AG04449 (cell line): ENCODE measurements around the gene CD69.

Experiments used
- CTCF ChIA-PET: fragments of 350-600 bp; formaldehyde crosslinking; extraction: SDS; loops from one replicate; lab custom pipeline; 2021; ENCODE audit warnings: antibody characterized with exemption; lab: Yijun Ruan, JAX
- POLR2A ChIA-PET: fragments of 400-600, 350-600 bp; formaldehyde crosslinking; extraction: SDS; loops from one replicate; lab custom pipeline; 2020; ENCODE audit warnings: antibody characterized with exemption, inconsistent platforms; lab: Yijun Ruan, JAX
- DNase-seq: peaks from one replicate; pipeline ENCODE4 v3.0.0-alpha.2; 2010; ENCODE audit warnings: low read depth, low spot score
- H3K4me3 ChIP-seq: 2 replicates; pipeline ENCODE4 v1.5.1; 2011; ENCODE audit warnings: low read depth, mild to moderate bottlenecking, control low read depth, low read length
- TF ChIP-seq, protein P1 (sequence below): IDR thresholded peaks from one replicate; pipeline ENCODE4 v1.5.1; 2011; ENCODE audit warnings: mild to moderate bottlenecking, moderate library complexity, low read length, control low read depth, inconsistent platforms; ENCODE audit not compliant: insufficient read depth; ENCODE audit errors: missing control alignments

The CD69 gene

DNA sequence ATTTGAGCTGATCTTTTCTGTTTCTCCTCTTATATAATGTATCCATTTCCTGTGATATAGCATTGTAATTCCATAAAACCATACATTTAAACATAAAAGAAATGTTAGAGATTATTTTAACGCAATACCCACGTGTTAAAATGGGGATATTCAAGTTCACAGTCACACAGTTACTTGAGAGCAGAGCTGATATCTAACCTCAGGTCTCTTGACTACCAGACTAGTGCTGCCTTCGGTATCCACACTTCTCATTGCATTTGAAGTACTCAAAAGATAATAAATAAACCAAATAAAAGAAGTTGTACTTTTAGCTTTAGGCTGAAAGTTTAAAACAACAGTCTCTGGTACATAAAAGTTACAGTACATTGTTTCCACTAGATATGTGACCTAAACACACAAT is 30.7 kb downstream of the CD69 start:
- no peak overlapping the region for H3K4me3 ChIP-seq
- no peak for DNase-seq
- TF ChIP-seq, protein P1, sequence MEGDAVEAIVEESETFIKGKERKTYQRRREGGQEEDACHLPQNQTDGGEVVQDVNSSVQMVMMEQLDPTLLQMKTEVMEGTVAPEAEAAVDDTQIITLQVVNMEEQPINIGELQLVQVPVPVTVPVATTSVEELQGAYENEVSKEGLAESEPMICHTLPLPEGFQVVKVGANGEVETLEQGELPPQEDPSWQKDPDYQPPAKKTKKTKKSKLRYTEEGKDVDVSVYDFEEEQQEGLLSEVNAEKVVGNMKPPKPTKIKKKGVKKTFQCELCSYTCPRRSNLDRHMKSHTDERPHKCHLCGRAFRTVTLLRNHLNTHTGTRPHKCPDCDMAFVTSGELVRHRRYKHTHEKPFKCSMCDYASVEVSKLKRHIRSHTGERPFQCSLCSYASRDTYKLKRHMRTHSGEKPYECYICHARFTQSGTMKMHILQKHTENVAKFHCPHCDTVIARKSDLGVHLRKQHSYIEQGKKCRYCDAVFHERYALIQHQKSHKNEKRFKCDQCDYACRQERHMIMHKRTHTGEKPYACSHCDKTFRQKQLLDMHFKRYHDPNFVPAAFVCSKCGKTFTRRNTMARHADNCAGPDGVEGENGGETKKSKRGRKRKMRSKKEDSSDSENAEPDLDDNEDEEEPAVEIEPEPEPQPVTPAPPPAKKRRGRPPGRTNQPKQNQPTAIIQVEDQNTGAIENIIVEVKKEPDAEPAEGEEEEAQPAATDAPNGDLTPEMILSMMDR = no peak

DNA sequence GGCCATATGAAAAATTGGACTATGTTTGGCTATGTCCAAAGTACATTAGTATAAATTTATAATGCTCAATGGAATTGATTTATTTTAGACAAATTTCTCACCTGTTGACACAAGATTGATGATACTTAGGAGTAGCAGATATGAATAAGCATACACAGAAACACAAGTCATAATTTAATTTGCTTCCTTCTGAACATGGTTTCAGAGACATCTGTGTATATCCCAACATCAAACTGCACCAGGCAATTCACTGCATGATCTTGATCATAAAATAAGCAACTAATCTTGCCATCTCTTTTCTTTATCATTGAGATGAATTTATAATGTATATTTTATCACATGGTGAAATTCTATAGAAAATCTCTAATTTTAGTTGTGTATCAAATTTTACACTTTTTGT is 31.6 kb downstream of the CD69 start:
- no peak overlapping the region for H3K4me3 ChIP-seq
- POLR2A ChIA-PET = no interaction called here
- CTCF ChIA-PET = interaction anchor here (1.3 to 2.7 kb wide), 3 partner anchors 14 to 20 kb away, joined by 7 to 25 read pairs (median 11); no protein-coding TSS in a partner anchor
- no peak for DNase-seq
- TF ChIP-seq, protein P1 = no peak

More for the DNA sequence above, 30.7 kb downstream of the CD69 start:
- CTCF ChIA-PET = interaction anchor here (1.3 to 2.7 kb wide), 4 partner anchors 13 to 21 kb away, joined by 4 to 25 read pairs (median 9); no protein-coding TSS in a partner anchor
- POLR2A ChIA-PET = no interaction called here

DNA sequence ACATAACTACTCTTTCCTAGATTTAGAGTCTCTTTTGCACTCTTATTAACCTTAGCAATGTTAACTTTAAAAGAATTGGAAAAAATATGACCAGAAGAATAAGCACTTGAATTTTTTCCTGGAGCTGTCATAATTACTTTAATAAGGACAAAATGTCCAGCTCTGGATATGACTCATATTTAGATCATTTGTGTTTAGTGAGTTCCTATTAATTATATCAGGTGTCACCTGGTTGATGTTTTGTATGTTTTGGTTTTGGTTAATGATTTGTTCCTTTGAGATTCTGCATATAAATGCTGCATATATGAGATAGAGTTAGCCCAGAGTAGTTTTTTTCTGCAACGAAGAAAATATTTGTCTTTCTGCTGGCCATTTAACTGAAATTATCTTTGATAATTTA is 32.9 kb downstream of the CD69 start:
- CTCF ChIA-PET = interaction anchor here (1.0 to 1.1 kb wide), 2 partner anchors 22 to 24 kb away, joined by 3 read pairs; no protein-coding TSS in a partner anchor
- TF ChIP-seq, protein P1 = no peak
- no peak overlapping the region for H3K4me3 ChIP-seq
- POLR2A ChIA-PET = no interaction called here
- no peak for DNase-seq

DNA sequence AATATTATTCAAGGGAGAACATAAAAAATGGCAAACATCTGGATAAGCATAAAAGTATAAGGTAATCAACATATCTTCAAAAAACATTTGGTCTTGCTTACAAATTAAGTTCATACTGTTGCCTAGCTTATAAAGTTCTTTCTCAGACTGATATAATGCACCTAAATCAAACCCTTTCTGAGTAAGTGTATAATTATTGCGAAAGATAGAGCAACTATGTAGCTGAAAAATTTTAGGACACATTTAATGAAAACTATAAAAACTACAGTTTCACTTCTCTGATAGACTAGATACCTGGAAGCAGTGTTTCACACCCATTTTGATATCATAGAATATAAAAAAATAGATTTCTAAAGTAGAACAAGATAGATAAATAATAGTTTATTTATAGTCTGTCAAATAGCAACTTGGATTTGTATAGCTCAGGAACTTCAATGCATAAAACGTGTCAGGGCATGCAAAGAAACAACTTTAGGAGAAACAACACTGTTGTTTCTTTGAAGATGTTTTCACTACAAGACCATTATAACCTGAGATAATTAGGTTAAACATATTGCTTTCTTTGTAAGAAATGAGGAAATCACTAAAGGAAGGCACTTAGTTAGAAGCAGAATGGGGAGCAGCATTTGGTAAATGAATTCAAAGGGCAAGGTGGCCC is 35.4 kb downstream of the CD69 start:
- H3K4me3 ChIP-seq = no peak overlapping the region
- TF ChIP-seq, protein P1 = no peak
- ChIA-PET CTCF (interaction anchor here (0.9 to 2.3 kb wide), 4 partner anchors 17 to 26 kb away, joined by 3 to 10 read pairs (median 5); no protein-coding TSS in a partner anchor), POLR2A (no interaction called here)
- DNase-seq = no peak

DNA sequence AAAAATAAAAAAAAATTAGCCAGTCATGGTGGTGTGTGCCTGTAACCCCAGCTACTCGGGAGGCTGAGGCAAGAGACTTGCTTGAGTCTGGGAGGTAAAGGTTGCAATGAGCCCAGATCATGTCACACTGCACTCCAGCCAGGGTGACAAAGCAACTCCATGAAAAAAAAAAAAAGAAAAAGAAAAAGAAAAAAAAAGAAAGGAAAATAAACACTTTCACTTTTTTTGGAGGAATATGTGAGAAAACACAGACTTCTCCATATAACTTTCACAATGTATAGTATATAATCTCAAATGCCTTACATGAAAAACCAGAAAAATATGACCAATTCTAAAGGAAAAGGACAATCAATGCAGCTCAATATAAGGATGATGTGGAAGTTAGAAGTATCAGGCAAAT is 36.7 kb downstream of the CD69 start:
- CTCF ChIA-PET = interaction anchor here (1.5 to 1.8 kb wide), 2 partner anchors 16 to 19 kb away, joined by 5 read pairs; no protein-coding TSS in a partner anchor

More for the DNA sequence above, 36.7 kb downstream of the CD69 start:
- POLR2A ChIA-PET = no interaction called here
- no peak for DNase-seq
- TF ChIP-seq, protein P1 = no peak
- H3K4me3 ChIP-seq = no peak overlapping the region
